Mammary epithelial cell (primary cell): ENCODE results near the gene RNF150.

Experiments
- EZH2 ChIP-seq: IDR thresholded peaks from 2 replicates; pipeline ENCODE4 v1.6.1; 2012; ENCODE audit warnings: low read length, inconsistent platforms, borderline replicate concordance
- TF ChIP-seq, protein P1 (sequence below), 2 donors: IDR thresholded peaks in 1 of 2; conservative IDR thresholded peaks in 1 of 2; 2 replicates each; pipeline ENCODE4 v1.5.1; 2011 to 2012; ENCODE audit warnings: inconsistent platforms in 2 of 2, low read length in 2 of 2, mild to moderate bottlenecking in 2 of 2, control low read depth in 1 of 2, low read depth in 1 of 2; ENCODE audit not compliant: insufficient read depth in 1 of 2; ENCODE audit errors: extremely low read depth in 1 of 2

DNA sequence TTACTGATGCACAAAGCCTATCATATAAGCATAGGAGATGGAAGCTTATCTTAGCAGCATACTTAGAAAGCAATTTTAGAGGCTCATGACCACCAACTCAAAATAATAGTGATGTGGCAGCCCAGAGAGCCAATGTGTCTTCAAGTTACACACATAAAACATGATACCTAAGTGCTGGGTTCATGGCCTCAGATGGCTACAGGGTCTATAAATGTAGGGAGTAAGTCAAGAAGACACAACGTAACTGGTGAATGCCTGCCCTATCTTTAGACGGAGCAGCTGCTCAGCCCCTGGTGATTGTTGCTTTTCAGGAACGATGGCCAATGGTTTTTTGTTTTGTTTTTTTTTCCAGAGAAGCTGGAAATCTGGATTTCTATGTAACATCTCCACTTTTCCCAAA lies 42.8 kb downstream of the RNF150 start:
- TF ChIP-seq, protein P1, sequence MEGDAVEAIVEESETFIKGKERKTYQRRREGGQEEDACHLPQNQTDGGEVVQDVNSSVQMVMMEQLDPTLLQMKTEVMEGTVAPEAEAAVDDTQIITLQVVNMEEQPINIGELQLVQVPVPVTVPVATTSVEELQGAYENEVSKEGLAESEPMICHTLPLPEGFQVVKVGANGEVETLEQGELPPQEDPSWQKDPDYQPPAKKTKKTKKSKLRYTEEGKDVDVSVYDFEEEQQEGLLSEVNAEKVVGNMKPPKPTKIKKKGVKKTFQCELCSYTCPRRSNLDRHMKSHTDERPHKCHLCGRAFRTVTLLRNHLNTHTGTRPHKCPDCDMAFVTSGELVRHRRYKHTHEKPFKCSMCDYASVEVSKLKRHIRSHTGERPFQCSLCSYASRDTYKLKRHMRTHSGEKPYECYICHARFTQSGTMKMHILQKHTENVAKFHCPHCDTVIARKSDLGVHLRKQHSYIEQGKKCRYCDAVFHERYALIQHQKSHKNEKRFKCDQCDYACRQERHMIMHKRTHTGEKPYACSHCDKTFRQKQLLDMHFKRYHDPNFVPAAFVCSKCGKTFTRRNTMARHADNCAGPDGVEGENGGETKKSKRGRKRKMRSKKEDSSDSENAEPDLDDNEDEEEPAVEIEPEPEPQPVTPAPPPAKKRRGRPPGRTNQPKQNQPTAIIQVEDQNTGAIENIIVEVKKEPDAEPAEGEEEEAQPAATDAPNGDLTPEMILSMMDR (conservative IDR thresholded peaks at IDR 0.05 in 1 of 2, IDR thresholded peaks at IDR 0.05 in 1 of 2; ENCODE audit: extremely low read depth in 1 of 2, insufficient read depth in 1 of 2, low read depth in 1 of 2, low read length in 2 of 2): no peak
- TF ChIP-seq EZH2: no peak
